DND-41 (cell line): Measurements from ENCODE around the gene MLLT6.

Experiments
- ATAC-seq: fragments of 200-7000 bp; cut with Tn5 transposase; 3 replicates; pipeline ENCODE4 v1.9.1; 2021; ENCODE audit warnings: low read depth; ENCODE audit not compliant: insufficient read depth
- DNase-seq: peaks from one replicate; pipeline ENCODE4 v3.0.0-alpha.2; 2020
- H2AFZ ChIP-seq: 2 replicates; pipeline ENCODE4 v1.6.0; 2012; ENCODE audit warnings: low read depth, low read length
- H3K27ac ChIP-seq: 2 replicates; pipeline ENCODE4 v1.5.1; 2012; ENCODE audit warnings: low read length, inconsistent platforms
- H3K27me3 ChIP-seq: fragments of 200-600 bp; sonication (generic); 2 replicates; pipeline ENCODE4 v1.6.0; 2012; ENCODE audit warnings: low read length, mild to moderate bottlenecking, inconsistent platforms; ENCODE audit not compliant: insufficient read depth, poor library complexity
- H3K36me3 ChIP-seq: 2 replicates; pipeline ENCODE4 v1.5.1; 2012; ENCODE audit warnings: low read length, inconsistent platforms; ENCODE audit not compliant: insufficient read depth
- H3K4me1 ChIP-seq: 2 replicates; pipeline ENCODE4 v1.5.1; 2012; ENCODE audit warnings: mild to moderate bottlenecking, low read length; ENCODE audit not compliant: insufficient read depth
- H3K4me2 ChIP-seq: 2 replicates; pipeline ENCODE4 v1.6.0; 2012; ENCODE audit warnings: mild to moderate bottlenecking, moderate library complexity, low read length, inconsistent platforms; ENCODE audit not compliant: insufficient read depth
- H3K4me3 ChIP-seq, 2 experiments: fragments of 200-600 bp in 1 of 2; shearing (Covaris generic) in 1 of 2; 2 replicates each; pipeline ENCODE4 v1.5.1; 2012 to 2016; ENCODE audit warnings: inconsistent platforms in 2 of 2, low read length in 2 of 2, mild to moderate bottlenecking in 2 of 2, low read depth in 1 of 2, moderate library complexity in 1 of 2
- H3K79me2 ChIP-seq: 2 replicates; pipeline ENCODE4 v1.6.0; 2012; ENCODE audit warnings: low read length, inconsistent platforms; ENCODE audit not compliant: insufficient read depth
- H3K9ac ChIP-seq: 2 replicates; pipeline ENCODE4 v1.6.0; 2012; ENCODE audit warnings: low read depth, mild to moderate bottlenecking, inconsistent platforms, low read length, moderate library complexity
- H3K9me3 ChIP-seq: 2 replicates; pipeline ENCODE4 v1.5.1; 2012; ENCODE audit warnings: low read length, moderate library complexity, mild to moderate bottlenecking, inconsistent platforms; ENCODE audit not compliant: insufficient read depth, severe bottlenecking
- H4K20me1 ChIP-seq: 2 replicates; pipeline ENCODE4 v1.6.0; 2012; ENCODE audit warnings: low read length; ENCODE audit not compliant: insufficient read depth
- CTCF ChIP-seq: IDR thresholded peaks from 2 replicates; pipeline ENCODE4 v1.5.1; 2012; ENCODE audit warnings: borderline replicate concordance, low read length, moderate library complexity, mild to moderate bottlenecking; ENCODE audit not compliant: poor library complexity, severe bottlenecking; ENCODE audit errors: extremely low read depth
- EZH2 ChIP-seq: IDR thresholded peaks from 3 replicates; pipeline ENCODE4 v1.6.1; 2012; ENCODE audit warnings: borderline replicate concordance, low read depth, mild to moderate bottlenecking, moderate library complexity, low read length, inconsistent platforms; ENCODE audit not compliant: severe bottlenecking

The MLLT6 gene

GRCh38 chr17:38691154-38691553, 13.9 kb upstream of the MLLT6 start:
- no peaks in the 10 kb centered on the region for H3K4me1 ChIP-seq
- no peaks in the 10 kb centered on the region for H3K36me3 ChIP-seq
- H3K9me3 ChIP-seq = no peaks in the 10 kb centered on the region
- H4K20me1 ChIP-seq = no peaks in the 10 kb centered on the region
- DNase-seq = no peak
- H2AFZ ChIP-seq = no peak overlapping the region
- no peak for ATAC-seq
- H3K27ac ChIP-seq = no peak overlapping the region
- H3K27me3 ChIP-seq = no peaks in the 10 kb centered on the region
- H3K79me2 ChIP-seq = no peaks in the 10 kb centered on the region
- H3K4me2 ChIP-seq = no peak overlapping the region
- H3K9ac ChIP-seq = no peak overlapping the region
- H3K4me3 ChIP-seq = no peak overlapping the region
- TF ChIP-seq EZH2 = no peak

GRCh38 chr17:38693700-38694329, 11.3 kb upstream of the MLLT6 start:
- Histone ChIP-seq H2AFZ (no peak overlapping the region), H3K4me3 (no peak overlapping the region), H3K9me3 (no peaks in the 10 kb centered on the region), H3K27me3 (no peaks in the 10 kb centered on the region), H3K79me2 (no peaks in the 10 kb centered on the region), H3K27ac (no peak overlapping the region), H3K36me3 (no peaks in the 10 kb centered on the region), H3K4me1 (no peaks in the 10 kb centered on the region), H3K4me2 (no peak overlapping the region), H4K20me1 (no peaks in the 10 kb centered on the region), H3K9ac (no peak overlapping the region)
- ATAC-seq = no peak
- TF ChIP-seq EZH2 = no peak
- no peak for TF ChIP-seq CTCF
- no peak for DNase-seq

- Histone ChIP-seq H3K36me3 (no peaks in the 10 kb centered on the region), H2AFZ (no peak overlapping the region), H4K20me1 (no peaks in the 10 kb centered on the region), H3K9me3 (no peaks in the 10 kb centered on the region), H3K9ac (no peak overlapping the region), H3K79me2 (no peaks in the 10 kb centered on the region), H3K27me3 (no peaks in the 10 kb centered on the region), H3K4me3 (no peak overlapping the region), H3K4me2 (no peak overlapping the region), H3K27ac (no peak overlapping the region), H3K4me1 (peaks cover 11% of the 10 kb centered on the region)
- no peak for ATAC-seq
- TF ChIP-seq CTCF = no peak
- no peak for TF ChIP-seq EZH2
- DNase-seq = no peak
These were observed 7.8 kb upstream of the MLLT6 start for GRCh38 chr17:38697061-38697820.

GRCh38 chr17:38698760-38699159, 6.3 kb upstream of the MLLT6 start:
- Histone ChIP-seq H3K79me2 (peaks cover 7% of the 10 kb centered on the region), H3K36me3 (no peaks in the 10 kb centered on the region), H3K4me3 (no peak overlapping the region), H4K20me1 (no peaks in the 10 kb centered on the region), H3K4me1 (peaks cover 25% of the 10 kb centered on the region), H3K27ac (no peak overlapping the region), H3K9ac (no peak overlapping the region), H3K9me3 (no peaks in the 10 kb centered on the region), H2AFZ (no peak overlapping the region), H3K27me3 (no peaks in the 10 kb centered on the region), H3K4me2 (no peak overlapping the region)
- no peak for DNase-seq
- TF ChIP-seq EZH2 = no peak
- no peak for TF ChIP-seq CTCF
- ATAC-seq = no peak
